ENCODE measurements around the gene ZNF467. TPM values are rescaled to one million over a fixed set of nuclear protein-coding genes. Genes with fewer than 3 reads are reported as not detected.

The ZNF467 gene
- total RNA-seq, 2 donors from 2014 or later = 6.0 to 7.9 TPM

DNA sequence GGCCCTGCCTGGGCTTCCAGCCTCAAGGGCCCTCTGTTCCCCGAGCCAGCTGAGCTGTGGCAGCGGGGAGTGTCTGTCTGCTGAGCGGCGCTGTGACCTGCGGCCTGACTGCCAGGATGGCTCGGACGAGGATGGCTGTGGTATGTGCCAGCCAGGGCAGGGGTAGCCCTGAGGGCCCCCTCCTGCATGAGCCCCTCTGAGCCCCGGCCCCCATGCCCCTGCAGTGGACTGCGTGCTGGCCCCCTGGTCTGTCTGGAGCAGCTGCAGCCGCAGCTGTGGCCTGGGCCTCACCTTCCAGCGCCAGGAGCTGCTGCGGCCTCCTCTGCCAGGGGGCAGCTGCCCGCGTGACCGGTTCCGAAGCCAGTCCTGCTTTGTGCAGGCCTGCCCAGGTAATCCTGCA is 28.4 kb upstream of the ZNF467 start:
- Histone ChIP-seq H3K27ac (no peak overlapping the region), H3K4me3 (no peak overlapping the region), H3K9me3 (no peaks in the 10 kb centered on the region), H3K36me3 (no peaks in the 10 kb centered on the region), H3K27me3 (replicated peaks; ENCODE audit: insufficient read depth) (no peaks in the 10 kb centered on the region), H3K4me1 (replicated peaks) (no peaks in the 10 kb centered on the region)
- no peak for TF ChIP-seq POLR2A (IDR thresholded peaks at IDR 0.05)
- TF ChIP-seq CTCF (IDR thresholded peaks at IDR 0.05) = no peak
- no peak for TF ChIP-seq POLR2AphosphoS5 (IDR thresholded peaks at IDR 0.05)
- 86% methylated on average over 13 of the region's 16 CpGs for WGBS
- intact Hi-C loops (cut with DNase I) = no loop called here
- DNase-seq (ENCODE audit: low spot score) = no peak

DNA sequence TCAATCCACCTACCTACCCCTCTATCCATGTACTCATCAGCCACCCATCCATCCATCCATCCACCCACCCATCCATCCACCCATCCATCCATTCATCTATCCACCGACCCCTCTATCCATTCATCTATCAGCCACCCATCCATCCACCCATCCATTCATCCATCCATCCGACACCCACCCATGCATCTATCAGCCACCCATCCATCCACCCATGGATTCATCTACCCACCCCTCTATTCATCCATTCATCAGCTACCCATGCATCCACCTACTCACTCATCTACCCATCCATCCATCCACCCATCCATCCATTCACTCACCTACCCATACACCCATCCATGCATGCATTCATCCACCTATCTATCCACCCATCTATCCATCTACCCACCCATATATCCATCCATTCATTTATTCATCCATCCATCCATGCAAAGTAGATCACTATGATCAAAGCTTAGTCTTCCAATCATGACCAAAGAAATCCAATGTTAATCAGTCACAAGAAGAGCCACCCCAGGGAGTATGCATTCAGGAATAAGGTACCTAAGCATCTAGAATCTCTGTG is 27.7 kb upstream of the ZNF467 start:
- H3K4me1 ChIP-seq (replicated peaks) = no peaks in the 10 kb centered on the region
- no peaks in the 10 kb centered on the region for H3K36me3 ChIP-seq
- 92% methylated on average over 2 of the region's 2 CpGs for WGBS
- intact Hi-C loops (cut with DNase I) = no loop called here
- TF ChIP-seq CTCF (IDR thresholded peaks at IDR 0.05) (no peak), POLR2A (IDR thresholded peaks at IDR 0.05) (no peak), POLR2AphosphoS5 (IDR thresholded peaks at IDR 0.05) (no peak)
- no peak overlapping the region for H3K4me3 ChIP-seq
- no peak overlapping the region for H3K27ac ChIP-seq
- H3K27me3 ChIP-seq (replicated peaks; ENCODE audit: insufficient read depth) = no peaks in the 10 kb centered on the region
- no peaks in the 10 kb centered on the region for H3K9me3 ChIP-seq
- DNase-seq (ENCODE audit: low spot score) = no peak

DNA sequence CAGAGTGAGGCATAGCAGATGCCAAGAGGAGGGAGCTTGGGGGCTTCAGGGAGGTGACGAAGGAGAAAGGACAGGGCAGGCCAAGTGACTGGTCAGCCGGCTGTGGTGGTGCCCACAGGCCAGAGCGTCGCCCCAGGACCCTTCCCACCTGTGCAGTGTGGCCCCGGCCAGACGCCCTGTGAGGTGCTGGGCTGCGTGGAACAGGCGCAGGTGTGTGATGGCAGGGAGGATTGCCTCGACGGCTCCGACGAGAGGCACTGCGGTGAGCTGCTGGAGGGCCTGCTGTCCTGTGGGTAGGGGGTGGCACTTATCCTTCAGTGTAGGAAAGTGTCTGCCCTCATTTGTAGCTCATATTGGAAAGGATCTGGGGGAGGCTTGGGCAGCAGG is 26.8 kb upstream of the ZNF467 start:
- Histone ChIP-seq H3K9me3 (no peaks in the 10 kb centered on the region), H3K27ac (no peak overlapping the region), H3K27me3 (replicated peaks; ENCODE audit: insufficient read depth) (no peaks in the 10 kb centered on the region), H3K4me1 (replicated peaks) (no peaks in the 10 kb centered on the region), H3K36me3 (no peaks in the 10 kb centered on the region), H3K4me3 (no peak overlapping the region)
- intact Hi-C loops (cut with DNase I) = no loop called here
- no peak for TF ChIP-seq POLR2A (IDR thresholded peaks at IDR 0.05)
- TF ChIP-seq POLR2AphosphoS5 (IDR thresholded peaks at IDR 0.05) = no peak
- TF ChIP-seq CTCF (IDR thresholded peaks at IDR 0.05) = no peak
- no peak for DNase-seq (ENCODE audit: low spot score)
- 94% methylated on average over 13 of the region's 13 CpGs for WGBS

DNA sequence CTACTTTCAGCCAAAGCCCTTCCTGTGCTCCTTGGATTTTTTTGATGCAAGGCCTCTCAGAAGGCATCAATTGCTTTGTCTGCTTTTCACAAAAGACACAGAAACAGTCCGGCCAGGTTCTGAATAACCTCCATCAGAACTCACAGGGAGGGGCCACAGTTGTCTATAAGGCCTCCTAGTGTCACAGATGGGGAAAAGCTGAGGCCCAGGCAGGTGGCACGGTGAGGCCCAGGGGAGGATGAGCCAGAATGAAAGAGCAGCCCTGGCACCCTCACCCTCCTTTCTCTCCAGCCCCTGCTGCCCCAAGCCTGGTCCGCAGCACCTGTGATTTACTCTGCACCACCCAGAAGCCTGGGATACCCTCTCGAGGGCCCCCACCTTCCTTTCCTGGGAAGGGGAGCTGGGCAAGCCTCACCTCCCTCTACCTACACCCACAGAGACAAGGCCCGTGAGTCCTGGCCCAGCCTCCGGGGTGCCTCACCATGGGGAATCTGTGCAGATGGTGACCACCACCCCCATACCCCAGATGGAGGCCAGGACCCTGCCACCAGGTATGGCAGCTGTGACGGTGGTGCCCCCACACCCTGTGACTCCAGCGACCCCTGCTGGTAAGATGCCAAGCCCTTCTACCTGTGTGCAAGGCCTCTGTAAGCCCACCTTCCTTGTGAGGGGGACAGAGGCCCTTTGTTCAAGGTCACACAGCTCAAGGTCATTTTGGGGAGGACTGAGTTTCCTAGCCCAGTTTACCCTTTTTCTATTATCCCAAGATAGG is 26.2 kb upstream of the ZNF467 start:
- H3K27me3 ChIP-seq (replicated peaks; ENCODE audit: insufficient read depth) = no peaks in the 10 kb centered on the region
- 71% methylated on average over 8 of the region's 8 CpGs for WGBS
- H3K36me3 ChIP-seq = no peaks in the 10 kb centered on the region
- H3K4me1 ChIP-seq (replicated peaks) = no peaks in the 10 kb centered on the region
- no peaks in the 10 kb centered on the region for H3K9me3 ChIP-seq
- intact Hi-C loops (cut with DNase I) = no loop called here
- TF ChIP-seq POLR2AphosphoS5 (IDR thresholded peaks at IDR 0.05) (no peak), CTCF (IDR thresholded peaks at IDR 0.05) (no peak)
- H3K27ac ChIP-seq = no peak overlapping the region
- DNase-seq (ENCODE audit: low spot score) = no peak
- H3K4me3 ChIP-seq = no peak overlapping the region

- no peak overlapping the region for H3K4me3 ChIP-seq
- WGBS = 80% methylated on average over 7 of the region's 7 CpGs
- TF ChIP-seq POLR2A (IDR thresholded peaks at IDR 0.05) = no peak
- TF ChIP-seq CTCF (IDR thresholded peaks at IDR 0.05) = no peak
- TF ChIP-seq POLR2AphosphoS5 (IDR thresholded peaks at IDR 0.05) = no peak
Observed at GRCh38 chr7:149797771-149798170, 24.4 kb upstream of the ZNF467 start.

More at GRCh38 chr7:149797771-149798170, 24.4 kb upstream of the ZNF467 start:
- Histone ChIP-seq H3K27me3 (replicated peaks; ENCODE audit: insufficient read depth) (no peaks in the 10 kb centered on the region), H3K36me3 (no peaks in the 10 kb centered on the region), H3K4me1 (replicated peaks) (no peaks in the 10 kb centered on the region), H3K27ac (no peak overlapping the region), H3K9me3 (no peaks in the 10 kb centered on the region)
- intact Hi-C loops (cut with DNase I) = no loop called here
- DNase-seq (ENCODE audit: low spot score) = no peak
